H9 (cell line): ENCODE data around the gene TRIM68. TPM values are rescaled to one million over a fixed set of nuclear protein-coding genes. Genes with fewer than 3 reads are reported as not detected.

Source experiments
- DNase-seq: peaks from one replicate; pipeline ENCODE4 v3.0.0-alpha.2; 2017
- H2AFZ ChIP-seq: one replicate; pipeline ENCODE4 v1.6.1; 2013; ENCODE audit warnings: mild to moderate bottlenecking, low read length, control low read depth, moderate library complexity
- H2AK5ac ChIP-seq: 2 replicates; pipeline ENCODE4 v1.6.1; 2013; ENCODE audit warnings: low read length, control low read depth, mixed read lengths; ENCODE audit not compliant: insufficient read length
- H2BK120ac ChIP-seq: one replicate; pipeline ENCODE4 v1.6.1; 2013; ENCODE audit warnings: low read depth, mild to moderate bottlenecking, low read length, control low read depth, inconsistent platforms; ENCODE audit not compliant: poor library complexity, severe bottlenecking
- H2BK12ac ChIP-seq: 2 replicates; pipeline ENCODE4 v1.6.1; 2013; ENCODE audit warnings: low read length, control low read depth, mixed read lengths, low read depth; ENCODE audit not compliant: insufficient read length
- H2BK15ac ChIP-seq: 2 replicates; pipeline ENCODE4 v1.6.1; 2013; ENCODE audit warnings: low read depth, low read length, control low read depth
- H2BK20ac ChIP-seq: one replicate; pipeline ENCODE4 v1.6.1; 2013; ENCODE audit warnings: low read depth, mild to moderate bottlenecking, low read length, control low read depth, inconsistent platforms; ENCODE audit not compliant: poor library complexity, severe bottlenecking
- H2BK5ac ChIP-seq: 2 replicates; pipeline ENCODE4 v1.6.1; 2013; ENCODE audit warnings: low read length, control low read depth, mixed read lengths; ENCODE audit not compliant: insufficient read length
- H3K14ac ChIP-seq: 2 replicates; pipeline ENCODE4 v1.6.1; 2013; ENCODE audit warnings: low read length, control low read depth; ENCODE audit not compliant: insufficient read depth
- H3K18ac ChIP-seq: 2 replicates; pipeline ENCODE4 v1.6.1; 2013; ENCODE audit warnings: low read depth, mild to moderate bottlenecking, mixed read lengths, low read length, control low read depth; ENCODE audit not compliant: insufficient read length
- H3K23ac ChIP-seq: 2 replicates; pipeline ENCODE4 v1.6.1; 2013; ENCODE audit warnings: low read length, control low read depth, mixed read lengths, low read depth; ENCODE audit not compliant: insufficient read length
- H3K23me2 ChIP-seq: 2 replicates; pipeline ENCODE4 v1.6.1; 2013; ENCODE audit warnings: low read depth, mild to moderate bottlenecking, mixed read lengths, low read length, control low read depth; ENCODE audit not compliant: insufficient read length, poor library complexity, severe bottlenecking
- H3K27ac ChIP-seq: 2 replicates; pipeline ENCODE4 v1.5.1; 2013; ENCODE audit warnings: low read length, control low read depth, mixed read lengths, low read depth; ENCODE audit not compliant: insufficient read length
- H3K27me3 ChIP-seq: 2 replicates; pipeline ENCODE4 v1.6.1; 2013; ENCODE audit warnings: low read length, control low read depth, inconsistent platforms; ENCODE audit not compliant: insufficient read depth
- H3K4ac ChIP-seq: 2 replicates; pipeline ENCODE4 v1.6.1; 2013; ENCODE audit warnings: low read depth, mild to moderate bottlenecking, control low read depth, inconsistent platforms, low read length, moderate library complexity
- H3K4me1 ChIP-seq: 2 replicates; pipeline ENCODE4 v1.6.1; 2013; ENCODE audit warnings: low read length, control low read depth, inconsistent platforms; ENCODE audit not compliant: insufficient read depth
- H3K4me2 ChIP-seq: 2 replicates; pipeline ENCODE4 v1.6.1; 2013; ENCODE audit warnings: low read length, control low read depth, mixed read lengths; ENCODE audit not compliant: insufficient read length, insufficient read depth
- H3K56ac ChIP-seq: 2 replicates; pipeline ENCODE4 v1.6.1; 2013; ENCODE audit warnings: low read depth, mild to moderate bottlenecking, mixed read lengths, low read length, control low read depth; ENCODE audit not compliant: insufficient read length
- H3K79me1 ChIP-seq: 2 replicates; pipeline ENCODE4 v1.6.1; 2013; ENCODE audit warnings: low read depth, mild to moderate bottlenecking, moderate library complexity, low read length, control low read depth, inconsistent platforms; ENCODE audit not compliant: insufficient read depth, poor library complexity, severe bottlenecking
- H3K79me2 ChIP-seq: 2 replicates; pipeline ENCODE4 v1.6.1; 2013; ENCODE audit warnings: low read length, control low read depth, inconsistent platforms; ENCODE audit not compliant: insufficient read depth
- H3K9ac ChIP-seq: 2 replicates; pipeline ENCODE4 v1.6.1; 2013; ENCODE audit warnings: low read length, control low read depth, mixed read lengths; ENCODE audit not compliant: insufficient read length; ENCODE audit errors: extremely low read depth
- H3K9me3 ChIP-seq: one replicate; pipeline ENCODE4 v1.6.1; 2013; ENCODE audit warnings: low read depth, low read length, inconsistent platforms; ENCODE audit not compliant: control insufficient read depth
- H3T11ph ChIP-seq: one replicate; pipeline ENCODE4 v1.6.1; 2013; ENCODE audit warnings: mild to moderate bottlenecking, low read length, control low read depth, inconsistent platforms
- H4K20me1 ChIP-seq: one replicate; pipeline ENCODE4 v1.6.1; 2013; ENCODE audit not compliant: control insufficient read depth, insufficient read length, insufficient read depth
- H4K5ac ChIP-seq: 2 replicates; pipeline ENCODE4 v1.6.1; 2013; ENCODE audit warnings: low read depth, mild to moderate bottlenecking, mixed read lengths, low read length, control low read depth; ENCODE audit not compliant: insufficient read length
- H4K8ac ChIP-seq: replicated peaks from 2 replicates; pipeline ENCODE4 v1.6.1; 2013; ENCODE audit warnings: low read length, control low read depth, mixed read lengths, low read depth; ENCODE audit not compliant: insufficient read length
- H4K91ac ChIP-seq: 2 replicates; pipeline ENCODE4 v1.6.1; 2013; ENCODE audit warnings: low read depth, mild to moderate bottlenecking, moderate library complexity, mixed read lengths, low read length, control low read depth; ENCODE audit not compliant: insufficient read length
- H3K27ac Mint-ChIP-seq, 3 experiments: 2 replicates in 2 of 3; 3 replicates in 1 of 3; pipeline ENCODE4 v1.8.0; 2020 to 2021; ENCODE audit warnings: mixed read lengths in 3 of 3, mild to moderate bottlenecking in 1 of 3, moderate library complexity in 1 of 3
- H3K27me3 Mint-ChIP-seq: 2 replicates; pipeline ENCODE4 v1.8.0; 2021; ENCODE audit warnings: low read depth, mild to moderate bottlenecking, moderate library complexity, mixed read lengths
- H3K36me3 Mint-ChIP-seq, 3 experiments: 2 replicates in 2 of 3; 3 replicates in 1 of 3; pipeline ENCODE4 v1.8.0; 2020 to 2021; ENCODE audit warnings: low read depth in 3 of 3, mixed read lengths in 3 of 3; ENCODE audit not compliant: insufficient read depth in 1 of 3
- H3K4me1 Mint-ChIP-seq, 2 experiments: 2 replicates each; pipeline ENCODE4 v1.8.0; 2020; ENCODE audit warnings: mixed read lengths in 2 of 2
- H3K4me3 Mint-ChIP-seq, 2 experiments: 2 replicates in 1 of 2; 3 replicates in 1 of 2; pipeline ENCODE4 v1.8.0; 2020 to 2021; ENCODE audit warnings: mild to moderate bottlenecking in 2 of 2, mixed read lengths in 2 of 2, moderate library complexity in 1 of 2
- H3K9me3 Mint-ChIP-seq, 2 experiments: 2 replicates in 1 of 2; 3 replicates in 1 of 2; pipeline ENCODE4 v1.8.0; 2020; ENCODE audit warnings: mild to moderate bottlenecking in 2 of 2, mixed read lengths in 2 of 2, moderate library complexity in 1 of 2
- WGBS: extraction: QIAGEN DNeasy Blood & Tissue Kit; methylation state at CpG from one replicate; pipeline ENCODE4 v1.1.7; 2013; ENCODE audit warnings: missing lambda C conversion rate, low lambda C conversion rate, mixed read lengths; ENCODE audit not compliant: insufficient read length; ENCODE audit errors: extremely low coverage; 5-methylcytosine and 5-hydroxymethylcytosine counted together
- total RNA-seq: library from RNA; stranded (reverse); gene quantifications from 2 replicates; pipeline ENCODE4 v1.2.1, GENCODE V29; 2021
- TF ChIP-seq, protein P1 (sequence below): fragments of 200-600 bp; sonication (generic); conservative IDR thresholded peaks from 3 replicates; pipeline ENCODE4 v1.8.0; 2021; ENCODE audit warnings: antibody characterized with exemption, mild to moderate bottlenecking

TRIM68 gene
- total RNA-seq, 1 experiment from 2014 or later: 9.9 TPM

DNA sequence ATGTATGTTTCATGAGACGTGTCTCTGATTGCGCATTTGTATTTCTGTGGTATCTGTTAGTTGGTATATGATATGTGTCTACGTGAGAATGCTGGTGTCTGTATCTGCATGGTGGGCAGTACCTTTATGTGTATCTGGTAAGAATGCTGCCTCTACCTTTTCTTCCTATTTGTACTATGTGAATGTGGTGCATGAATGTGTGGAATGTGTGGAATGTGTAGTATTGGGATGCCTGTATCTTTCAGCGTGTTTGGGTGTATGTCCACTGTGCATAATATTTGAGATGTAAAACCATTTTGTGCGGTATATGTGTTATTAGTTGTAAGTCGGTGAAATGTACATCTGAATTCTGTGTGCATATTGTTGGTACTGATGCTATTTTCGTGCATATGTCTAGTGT is 33.5 kb upstream of the TRIM68 start:
- H3T11ph ChIP-seq: no peak overlapping the region
- no peak overlapping the region for H2BK5ac ChIP-seq
- H2BK120ac ChIP-seq: no peak overlapping the region
- H3K18ac ChIP-seq: no peak overlapping the region
- H3K27me3 ChIP-seq: no peaks in the 10 kb centered on the region
- no peaks in the 10 kb centered on the region for H3K9me3 ChIP-seq
- no peak overlapping the region for H3K4ac ChIP-seq
- no peak overlapping the region for H3K9ac ChIP-seq
- no peak for DNase-seq
- H2AFZ ChIP-seq: no peak overlapping the region
- Mint-ChIP-seq H3K27ac (peak overlapping the region in 1 of 3 experiments; percentile 48; a peak in 1 of 7 replicates), H3K4me3 (no peak overlapping the region), H3K9me3 (no peaks in the 10 kb centered on the region), H3K4me1 (peaks cover 3 to 11% of the 10 kb centered on the region in 2 experiments; a peak in 3 of 4 replicates), H3K27me3 (peaks cover 1% of the 10 kb centered on the region), H3K36me3 (no peaks in the 10 kb centered on the region)
- no peaks in the 10 kb centered on the region for H3K79me2 ChIP-seq
- no peaks in the 10 kb centered on the region for H4K20me1 ChIP-seq
- H4K91ac ChIP-seq: no peak overlapping the region
- no peak overlapping the region for H4K8ac ChIP-seq
- H4K5ac ChIP-seq: no peak overlapping the region
- no peak overlapping the region for H2BK15ac ChIP-seq
- no peak overlapping the region for H3K56ac ChIP-seq
- H3K23ac ChIP-seq: no peak overlapping the region
- no peak overlapping the region for H2BK12ac ChIP-seq
- H3K79me1 ChIP-seq: no peaks in the 10 kb centered on the region
- 100% methylated on average over 2 of the region's 7 CpGs for WGBS
- H3K4me1 ChIP-seq: no peaks in the 10 kb centered on the region
- no peak overlapping the region for H3K27ac ChIP-seq
- TF ChIP-seq, protein P1, sequence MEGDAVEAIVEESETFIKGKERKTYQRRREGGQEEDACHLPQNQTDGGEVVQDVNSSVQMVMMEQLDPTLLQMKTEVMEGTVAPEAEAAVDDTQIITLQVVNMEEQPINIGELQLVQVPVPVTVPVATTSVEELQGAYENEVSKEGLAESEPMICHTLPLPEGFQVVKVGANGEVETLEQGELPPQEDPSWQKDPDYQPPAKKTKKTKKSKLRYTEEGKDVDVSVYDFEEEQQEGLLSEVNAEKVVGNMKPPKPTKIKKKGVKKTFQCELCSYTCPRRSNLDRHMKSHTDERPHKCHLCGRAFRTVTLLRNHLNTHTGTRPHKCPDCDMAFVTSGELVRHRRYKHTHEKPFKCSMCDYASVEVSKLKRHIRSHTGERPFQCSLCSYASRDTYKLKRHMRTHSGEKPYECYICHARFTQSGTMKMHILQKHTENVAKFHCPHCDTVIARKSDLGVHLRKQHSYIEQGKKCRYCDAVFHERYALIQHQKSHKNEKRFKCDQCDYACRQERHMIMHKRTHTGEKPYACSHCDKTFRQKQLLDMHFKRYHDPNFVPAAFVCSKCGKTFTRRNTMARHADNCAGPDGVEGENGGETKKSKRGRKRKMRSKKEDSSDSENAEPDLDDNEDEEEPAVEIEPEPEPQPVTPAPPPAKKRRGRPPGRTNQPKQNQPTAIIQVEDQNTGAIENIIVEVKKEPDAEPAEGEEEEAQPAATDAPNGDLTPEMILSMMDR: no peak
- H2BK20ac ChIP-seq: no peak overlapping the region
- H3K14ac ChIP-seq: no peak overlapping the region
- no peaks in the 10 kb centered on the region for H3K23me2 ChIP-seq
- H2AK5ac ChIP-seq: no peak overlapping the region
- H3K4me2 ChIP-seq: no peak overlapping the region
